Prostate gland (tissue), 2 donors: Measurements from ENCODE around the gene PGM1. TPM values are rescaled to one million over a fixed set of nuclear protein-coding genes. Genes with fewer than 3 reads are reported as not detected.

ENCODE experiments used
- DNase-seq: peaks from one replicate; pipeline ENCODE4 v3.0.0-alpha.2; 2019; ENCODE audit warnings: low spot score
- H3K27ac ChIP-seq, 2 donors: fragments of 200-600 bp; sonication (generic); 2 replicates each; pipeline ENCODE4 v1.5.1; 2017 to 2019
- H3K27me3 ChIP-seq: fragments of 200-600 bp; sonication (generic); replicated peaks from 2 replicates; pipeline ENCODE4 v1.5.1; 2019; ENCODE audit not compliant: insufficient read depth
- H3K36me3 ChIP-seq, 2 donors: fragments of 200-600 bp; sonication (generic); 1 replicate in 1 of 2; 2 replicates in 1 of 2; pipeline versions ENCODE4 v1.5.1 to v1.8.1; 2017 to 2019
- H3K4me1 ChIP-seq: fragments of 200-600 bp; sonication (generic); replicated peaks from 2 replicates; pipeline ENCODE4 v1.5.1; 2019
- H3K4me3 ChIP-seq, 2 donors: fragments of 200-600 bp; sonication (generic); 2 replicates each; pipeline ENCODE4 v1.5.1; 2017 to 2019
- H3K9me3 ChIP-seq: fragments of 200-600 bp; sonication (generic); 2 replicates; pipeline ENCODE4 v1.5.1; 2017
- CTCF ChIP-seq, 4 experiments: fragments of 200-600 bp in 2 of 4; fragments of 450-650 bp in 2 of 4; sonication (generic) in 2 of 4; IDR thresholded peaks; 1 replicate in 3 of 4; 2 replicates in 1 of 4; pipeline ENCODE4 v1.5.1; 2016 to 2019; ENCODE audit warnings: antibody characterized with exemption in 4 of 4, mild to moderate bottlenecking in 2 of 4, moderate library complexity in 2 of 4
- POLR2A ChIP-seq: fragments of 450-650 bp; IDR thresholded peaks from one replicate; pipeline ENCODE4 v1.6.1; 2016; ENCODE audit warnings: antibody characterized with exemption, mild to moderate bottlenecking
- POLR2AphosphoS5 ChIP-seq: sonication (generic); formaldehyde crosslinking; IDR thresholded peaks from one replicate; pipeline ENCODE4 v1.6.1; 2017; ENCODE audit warnings: antibody characterized with exemption
- WGBS: methylation state at CpG from one replicate; pipeline ENCODE4 v1.1.5; 2018; 5-methylcytosine and 5-hydroxymethylcytosine counted together
- intact Hi-C: fragments of 100-400 bp; cut with DNase I; formaldehyde crosslinking; loops from one replicate; pipeline ENCODE4 v1.14.2; 2022
- total RNA-seq, 2 donors: library from RNA; depleted of rRNA; stranded (reverse); fragments of >200 nt; gene quantifications; one replicate each; pipeline ENCODE4 v1.1.0, GENCODE V29; 2016

Gene PGM1
- total RNA-seq, 2 donors from 2014 or later, result 49.5 to 54.7 TPM

DNA sequence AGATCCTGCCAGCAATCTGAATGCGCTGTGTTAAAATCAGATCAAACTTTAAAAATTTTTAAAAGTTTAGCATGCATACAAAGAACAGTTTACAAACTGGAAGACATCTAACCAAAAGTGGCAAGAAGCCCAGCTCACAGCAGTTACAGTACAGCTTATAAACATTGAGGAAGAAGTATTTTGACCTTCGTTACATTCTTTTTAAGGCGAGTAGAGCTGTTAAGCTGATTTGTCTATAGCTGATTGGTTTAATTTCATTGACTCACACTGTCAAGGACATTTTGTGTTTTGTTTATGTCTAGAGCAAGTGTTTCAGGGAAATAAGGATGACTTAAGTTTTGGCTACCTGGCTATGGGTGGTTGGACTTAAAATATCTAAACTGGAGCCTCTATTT lies 3.0 kb upstream of the PGM1 start:
- DNase-seq, result no peak

DNA sequence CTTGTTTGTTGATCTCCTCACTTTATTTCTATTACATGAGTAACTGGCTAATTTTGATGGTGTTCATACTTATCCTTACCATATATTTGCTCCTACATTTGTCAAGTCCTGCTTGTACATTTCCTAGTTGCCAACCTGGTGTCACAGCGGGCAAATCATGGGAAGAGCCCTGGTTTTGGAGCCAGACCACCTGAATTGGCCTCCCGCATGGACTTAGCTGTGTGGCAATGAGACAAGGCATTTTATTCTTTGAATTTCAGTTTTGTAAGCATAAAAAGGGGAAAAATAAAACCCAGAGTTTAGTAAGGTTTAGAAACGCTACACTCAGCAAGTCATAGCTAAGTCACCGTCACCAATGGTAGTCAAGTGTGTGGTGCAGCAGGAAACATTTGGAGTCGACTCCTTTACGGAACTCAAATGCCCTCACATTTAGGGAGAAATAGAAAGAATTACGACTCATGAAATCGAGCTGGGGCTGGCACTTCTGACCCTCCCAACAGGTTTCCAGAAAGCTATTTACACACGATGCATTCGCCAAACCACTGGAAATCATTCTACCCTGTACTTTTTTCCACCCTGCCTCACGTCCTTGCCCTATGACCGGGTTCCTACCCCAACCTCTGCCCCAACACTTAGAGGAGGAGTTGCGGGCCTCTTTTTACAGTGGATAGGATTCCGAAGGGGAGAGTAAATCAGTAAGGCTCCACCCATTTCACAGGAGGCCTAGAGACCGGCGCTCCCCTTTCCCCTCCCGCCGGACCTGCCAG lies 492 bp upstream of the PGM1 start:
- WGBS, result 28% methylated on average over 16 of the region's 18 CpGs
- Histone ChIP-seq H3K4me3 (peak overlapping the region; percentile 79 to 83), H3K36me3 (no peaks in the 10 kb centered on the region), H3K4me1 (no peaks in the 10 kb centered on the region), H3K27me3 (no peaks in the 10 kb centered on the region), H3K9me3 (no peaks in the 10 kb centered on the region), H3K27ac (peak overlapping the region; percentile 91 to 94)
- DNase-seq, result no peak
- TF ChIP-seq POLR2A (no peak), POLR2AphosphoS5 (no peak), CTCF (IDR thresholded peaks at IDR 0.05) (no peak)
- intact Hi-C loops, result no loop called here

More for the DNA sequence above, 3.0 kb upstream of the PGM1 start:
- Histone ChIP-seq H3K36me3 (no peaks in the 10 kb centered on the region), H3K27me3 (no peaks in the 10 kb centered on the region), H3K4me3 (no peak overlapping the region), H3K9me3 (no peaks in the 10 kb centered on the region), H3K4me1 (no peaks in the 10 kb centered on the region), H3K27ac (no peak overlapping the region)
- 41% methylated on average over 3 of the region's 3 CpGs for WGBS
- intact Hi-C loops, result no loop called here
- no peak for TF ChIP-seq POLR2AphosphoS5
- TF ChIP-seq POLR2A, result no peak
- no peak for TF ChIP-seq CTCF (IDR thresholded peaks at IDR 0.05)

GRCh38 chr1:63593886-63594605 lies 835 bp downstream of the PGM1 start:
- H3K36me3 ChIP-seq, result no peaks in the 10 kb centered on the region
- intact Hi-C loops, result no loop called here
- H3K27ac ChIP-seq, result peak overlapping the region; percentile 91 to 94
- no peaks in the 10 kb centered on the region for H3K9me3 ChIP-seq
- WGBS, result 4% methylated on average over 53 of the region's 55 CpGs
- H3K4me3 ChIP-seq, result peak overlapping the region; percentile 79 to 83
- no peaks in the 10 kb centered on the region for H3K27me3 ChIP-seq
- TF ChIP-seq POLR2A, result no peak
- peak; percentile 40 for TF ChIP-seq POLR2AphosphoS5
- peak in 1 of 4 experiments; percentile 6 for TF ChIP-seq CTCF (IDR thresholded peaks at IDR 0.05)
- no peaks in the 10 kb centered on the region for H3K4me1 ChIP-seq
- DNase-seq, result peak; percentile 69

DNA sequence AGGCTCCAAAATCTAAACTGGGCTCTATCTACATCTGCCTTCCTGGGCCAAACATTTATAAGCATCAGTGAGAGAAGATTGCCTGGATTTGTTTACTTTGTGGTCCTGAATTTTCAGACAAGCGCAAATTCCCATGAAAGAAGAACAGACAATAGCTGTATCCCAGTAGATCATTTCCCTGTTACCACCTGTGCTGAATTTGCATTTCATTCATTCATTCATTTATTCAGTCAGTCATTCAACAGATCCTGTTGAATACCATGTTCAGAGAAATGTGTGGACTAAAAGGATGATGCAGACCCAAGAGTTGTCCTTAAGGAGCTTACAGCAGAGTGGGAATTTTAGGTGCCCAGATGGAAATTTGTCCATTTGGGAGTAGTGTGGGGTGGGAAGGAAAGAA lies 2.2 kb downstream of the PGM1 start:
- DNase-seq, result no peak
- no peaks in the 10 kb centered on the region for H3K9me3 ChIP-seq
- no peak overlapping the region for H3K4me3 ChIP-seq
- H3K27ac ChIP-seq, result no peak overlapping the region
- no peaks in the 10 kb centered on the region for H3K27me3 ChIP-seq
- 90% methylated on average over 1 of the region's 1 CpG for WGBS
- intact Hi-C loops, result no loop called here
- no peaks in the 10 kb centered on the region for H3K36me3 ChIP-seq
- H3K4me1 ChIP-seq, result no peaks in the 10 kb centered on the region
- TF ChIP-seq POLR2AphosphoS5 (no peak), CTCF (IDR thresholded peaks at IDR 0.05) (no peak), POLR2A (no peak)
